GM21723 (cell line): ENCODE data around the gene TGFBR3.

Experiments
- ATAC-seq: cut with Tn5 transposase; IDR thresholded peaks from one replicate; pipeline ENCODE4 v1.9.1; 2021; ENCODE audit warnings: mild to moderate bottlenecking, moderate library complexity; ENCODE audit not compliant: unreplicated experiment

TGFBR3 gene

GRCh38 chr1:91803847-91804545 lies 82.0 kb downstream of the TGFBR3 start:
- peak; percentile 86 for ATAC-seq

GRCh38 chr1:91803123-91803522 lies 82.8 kb downstream of the TGFBR3 start:
- ATAC-seq = no peak

GRCh38 chr1:91801496-91802115 lies 84.3 kb downstream of the TGFBR3 start:
- ATAC-seq = no peak

GRCh38 chr1:91799863-91800262 lies 86.1 kb downstream of the TGFBR3 start:
- no peak for ATAC-seq

- no peak for ATAC-seq
Observed at GRCh38 chr1:91799159-91799558, 86.8 kb downstream of the TGFBR3 start.

GRCh38 chr1:91798740-91799139 lies 87.2 kb downstream of the TGFBR3 start:
- ATAC-seq = no peak

- ATAC-seq = no peak
Observed at GRCh38 chr1:91798241-91798648, 87.7 kb downstream of the TGFBR3 start.

GRCh38 chr1:91797164-91797563 lies 88.8 kb downstream of the TGFBR3 start:
- no peak for ATAC-seq

- no peak for ATAC-seq
Observed at GRCh38 chr1:91796390-91796654, 89.6 kb downstream of the TGFBR3 start.

GRCh38 chr1:91795591-91796389 lies 90.2 kb downstream of the TGFBR3 start:
- no peak for ATAC-seq

- no peak for ATAC-seq
Observed at GRCh38 chr1:91793877-91794276, 92.1 kb downstream of the TGFBR3 start.

GRCh38 chr1:91793189-91793588 lies 92.8 kb downstream of the TGFBR3 start:
- ATAC-seq = no peak

- ATAC-seq = no peak
Observed at GRCh38 chr1:91792489-91793071, 93.4 kb downstream of the TGFBR3 start.

- ATAC-seq = no peak
Observed at GRCh38 chr1:91791691-91792488, 94.1 kb downstream of the TGFBR3 start.

- no peak for ATAC-seq
Observed at GRCh38 chr1:91791103-91791502, 94.8 kb downstream of the TGFBR3 start.

GRCh38 chr1:91790392-91790791 lies 95.6 kb downstream of the TGFBR3 start:
- ATAC-seq = no peak

GRCh38 chr1:91789273-91789997 lies 96.5 kb downstream of the TGFBR3 start:
- no peak for ATAC-seq

GRCh38 chr1:91787919-91788318 lies 98.0 kb downstream of the TGFBR3 start:
- ATAC-seq = no peak

GRCh38 chr1:91784616-91785015 lies 101.3 kb downstream of the TGFBR3 start:
- no peak for ATAC-seq

GRCh38 chr1:91784191-91784590 lies 101.8 kb downstream of the TGFBR3 start:
- peak; percentile 67 for ATAC-seq
